SK-N-SH (cell line): ENCODE results near the gene WWTR1. TPM values are rescaled to one million over a fixed set of nuclear protein-coding genes. Genes with fewer than 3 reads are reported as not detected.

ENCODE experiments used
- CTCF ChIA-PET: fragments of 300-600, 350-600 bp; formaldehyde crosslinking; extraction: SDS; loops from one replicate; lab custom pipeline; 2021; lab: Yijun Ruan, JAX
- POLR2A ChIA-PET: fragments of 350-600 bp; sonication (Branson Sonifier 250); formaldehyde crosslinking; extraction: SDS; loops from one replicate; lab custom pipeline; 2020; ENCODE audit warnings: antibody characterized with exemption, inconsistent platforms; lab: Yijun Ruan, JAX
- DNase-seq: peaks from one replicate; pipeline ENCODE4 v3.0.0; 2012
- H2AFZ ChIP-seq: fragments of 200-600 bp; sonication (generic); 2 replicates; pipeline ENCODE4 v1.8.1; 2016; ENCODE audit warnings: antibody characterized with exemption, mild to moderate bottlenecking, low read depth
- H3F3A ChIP-seq: fragments of 200-600 bp; sonication (generic); replicated peaks from 2 replicates; pipeline ENCODE3; 2016; ENCODE audit warnings: antibody characterized with exemption, mild to moderate bottlenecking; ENCODE audit not compliant: insufficient read depth
- H3K27ac ChIP-seq, 2 experiments: fragments of 200-500 bp in 1 of 2; fragments of 200-600 bp in 1 of 2; sonication (Bioruptor generic) in 1 of 2; sonication (generic), shearing (Covaris generic) in 1 of 2; 2 replicates each; pipeline versions ENCODE4 v1.5.1 to v1.6.1; 2014 to 2016; ENCODE audit warnings: low read depth in 2 of 2, inconsistent platforms in 1 of 2, low read length in 1 of 2, mild to moderate bottlenecking in 1 of 2, mixed read lengths in 1 of 2
- H3K27me3 ChIP-seq: fragments of 200-600 bp; sonication (generic), shearing (Covaris generic); 2 replicates; pipeline ENCODE4 v1.6.1; 2016; ENCODE audit warnings: mixed run types; ENCODE audit not compliant: insufficient read depth
- H3K36me3 ChIP-seq, 2 experiments: fragments of 200-500 bp in 1 of 2; fragments of 200-600 bp in 1 of 2; sonication (Bioruptor generic) in 1 of 2; sonication (generic) in 1 of 2; replicated peaks in 1 of 2; 2 replicates each; pipeline versions ENCODE3 to v1.5.1; 2014 to 2016; ENCODE audit warnings: low read length in 1 of 2, mild to moderate bottlenecking in 1 of 2; ENCODE audit not compliant: insufficient read depth in 2 of 2, control insufficient read depth in 1 of 2
- H3K4me1 ChIP-seq, 2 experiments: fragments of 200-500 bp in 1 of 2; fragments of 200-600 bp in 1 of 2; sonication (Bioruptor generic) in 1 of 2; sonication (generic), shearing (Covaris generic) in 1 of 2; 2 replicates each; pipeline versions ENCODE4 v1.5.1 to v1.6.1; 2014 to 2016; ENCODE audit warnings: low read depth in 1 of 2, low read length in 1 of 2, mixed run types in 1 of 2; ENCODE audit not compliant: insufficient read depth in 2 of 2, control insufficient read depth in 1 of 2
- H3K4me2 ChIP-seq: fragments of 200-600 bp; sonication (generic), shearing (Covaris generic); 2 replicates; pipeline ENCODE4 v1.6.1; 2017; ENCODE audit warnings: mixed run types
- H3K4me3 ChIP-seq, 2 experiments: fragments of 200-500 bp in 1 of 2; fragments of 200-600 bp in 1 of 2; sonication (Bioruptor generic) in 1 of 2; sonication (generic), shearing (Covaris generic) in 1 of 2; 2 replicates each; pipeline versions ENCODE4 v1.5.1 to v1.8.1; 2014 to 2016; ENCODE audit warnings: low read depth in 2 of 2, inconsistent platforms in 1 of 2, low read length in 1 of 2, mild to moderate bottlenecking in 1 of 2, mixed read lengths in 1 of 2, moderate library complexity in 1 of 2
- H3K79me2 ChIP-seq: fragments of 200-600 bp; sonication (generic); 2 replicates; pipeline ENCODE4 v1.8.1; 2017; ENCODE audit warnings: mild to moderate bottlenecking; ENCODE audit not compliant: insufficient read depth
- H3K9ac ChIP-seq: fragments of 200-600 bp; sonication (generic); 2 replicates; pipeline ENCODE4 v1.6.1; 2017; ENCODE audit warnings: mixed run types
- H3K9me2 ChIP-seq: fragments of 200-600 bp; sonication (generic); 2 replicates; pipeline ENCODE4 v1.6.1; 2017; ENCODE audit warnings: mixed run types
- H3K9me3 ChIP-seq: fragments of 200-600 bp; sonication (generic); 2 replicates; pipeline ENCODE4 v1.6.1; 2017; ENCODE audit warnings: mixed run types, mild to moderate bottlenecking, moderate library complexity
- H4K20me1 ChIP-seq: fragments of 200-600 bp; sonication (generic); 2 replicates; pipeline ENCODE4 v1.6.1; 2017; ENCODE audit warnings: mild to moderate bottlenecking, mixed run types; ENCODE audit not compliant: insufficient read depth
- CHD2 ChIP-seq: fragments of 150-350 bp; IDR thresholded peaks from 2 replicates; pipeline ENCODE4 v1.6.1; 2018; ENCODE audit warnings: low read length; ENCODE audit not compliant: partially characterized antibody
- ELF1 ChIP-seq: IDR thresholded peaks from 2 replicates; pipeline ENCODE4 v1.4.0; 2012
- EP300 ChIP-seq, 2 experiments: IDR thresholded peaks; 2 replicates each; pipeline versions ENCODE4 v1.4.0 to v1.6.1; 2012; ENCODE audit warnings: borderline replicate concordance in 1 of 2, low read depth in 1 of 2, low read length in 1 of 2
- EZH2phosphoT487 ChIP-seq: fragments of 200-600 bp; sonication (generic); IDR thresholded peaks from 2 replicates; pipeline ENCODE4 v1.6.1; 2017; ENCODE audit warnings: low read depth, mixed run types, mild to moderate bottlenecking, antibody characterized with exemption, moderate library complexity, borderline replicate concordance
- FOSL2 ChIP-seq: IDR thresholded peaks from 2 replicates; pipeline ENCODE4 v1.4.0; 2012; ENCODE audit warnings: low read depth, mild to moderate bottlenecking, moderate library complexity, borderline replicate concordance
- FOXM1 ChIP-seq: IDR thresholded peaks from 2 replicates; pipeline ENCODE4 v1.4.0; 2012; ENCODE audit warnings: low read depth, mild to moderate bottlenecking
- GATA2 ChIP-seq: sonication (generic); formaldehyde crosslinking; IDR thresholded peaks from 2 replicates; pipeline ENCODE4 v1.5.0; 2020; ENCODE audit warnings: mild to moderate bottlenecking, missing genetic modification reagents
- JUND ChIP-seq: IDR thresholded peaks from 2 replicates; pipeline ENCODE4 v1.4.0; 2012
- MEF2A ChIP-seq: IDR thresholded peaks from 2 replicates; pipeline ENCODE4 v1.4.0; 2012; ENCODE audit warnings: low read depth, borderline replicate concordance
- NFIC ChIP-seq: IDR thresholded peaks from 2 replicates; pipeline ENCODE4 v1.4.0; 2012; ENCODE audit warnings: borderline replicate concordance
- NRF1 ChIP-seq: IDR thresholded peaks from 2 replicates; pipeline ENCODE4 v1.6.1; 2012; ENCODE audit warnings: low read depth, mild to moderate bottlenecking, low read length
- POLR2AphosphoS5 ChIP-seq: IDR thresholded peaks from 2 replicates; pipeline ENCODE4 v1.6.1; 2012; ENCODE audit warnings: low read depth, low read length
- RAD21 ChIP-seq: IDR thresholded peaks from 2 replicates; pipeline ENCODE4 v1.6.1; 2012; ENCODE audit warnings: mild to moderate bottlenecking, low read length
- RFX5 ChIP-seq: IDR thresholded peaks from 2 replicates; pipeline ENCODE4 v1.6.1; 2012; ENCODE audit warnings: mild to moderate bottlenecking, improper control_type of control experiment, low read length
- RXRA ChIP-seq: IDR thresholded peaks from 2 replicates; pipeline ENCODE4 v1.4.0; 2012; ENCODE audit warnings: low read depth, mild to moderate bottlenecking, borderline replicate concordance
- SIN3A ChIP-seq: IDR thresholded peaks from 2 replicates; pipeline ENCODE4 v1.6.1; 2012; ENCODE audit warnings: low read depth, mild to moderate bottlenecking, low read length, moderate library complexity, borderline replicate concordance
- TAF1 ChIP-seq: IDR thresholded peaks from 2 replicates; pipeline ENCODE4 v1.6.1; 2012; ENCODE audit warnings: low read depth, mild to moderate bottlenecking, low read length, moderate library complexity, borderline replicate concordance
- TCF12 ChIP-seq: IDR thresholded peaks from 2 replicates; pipeline ENCODE4 v1.4.0; 2012
- YY1 ChIP-seq: IDR thresholded peaks from 2 replicates; pipeline ENCODE4 v1.4.0; 2012; ENCODE audit warnings: low read depth, mild to moderate bottlenecking
- WGBS: methylation state at CpG from one replicate; pipeline ENCODE4 v1.1.6; 2017; ENCODE audit warnings: low lambda C conversion rate; 5-methylcytosine and 5-hydroxymethylcytosine counted together
- polyA plus RNA-seq, 3 experiments: library from polyadenylated mRNA; depleted of rRNA; stranded (reverse); fragments of >200 nt; gene quantifications; 2 replicates each; pipeline ENCODE4 v1.2.3, GENCODE V29; 2012
- TF ChIP-seq, protein P1 (sequence below): IDR thresholded peaks from 2 replicates; pipeline ENCODE4; 2012
- TF ChIP-seq, protein P2 (sequence below): IDR thresholded peaks from 2 replicates; pipeline ENCODE4 v1.4.0; 2012; ENCODE audit warnings: low read depth, borderline replicate concordance
- TF ChIP-seq, protein P3 (sequence below): fragments of 150-350 bp; IDR thresholded peaks from 2 replicates; pipeline ENCODE4 v1.6.1; 2017; ENCODE audit warnings: antibody characterized with exemption, low read length, low read depth, borderline replicate concordance
- TF ChIP-seq, protein P4 (sequence below): IDR thresholded peaks from 2 replicates; pipeline ENCODE4 v1.4.0; 2012; ENCODE audit warnings: low read depth
- TF ChIP-seq, protein P5 (sequence below): IDR thresholded peaks from 2 replicates; pipeline ENCODE4 v1.6.1; 2012; ENCODE audit warnings: mild to moderate bottlenecking, low read depth, low read length, moderate library complexity
- TF ChIP-seq, protein P6 (sequence below): fragments of 200-600 bp; sonication (generic); IDR thresholded peaks from 2 replicates; pipeline ENCODE4 v1.6.1; 2017; ENCODE audit warnings: antibody characterized with exemption, mild to moderate bottlenecking, moderate library complexity

Gene WWTR1
- polyA plus RNA-seq, 1 of the 3 experiments (the other 2 are of a cell fraction): 60.6 TPM

DNA sequence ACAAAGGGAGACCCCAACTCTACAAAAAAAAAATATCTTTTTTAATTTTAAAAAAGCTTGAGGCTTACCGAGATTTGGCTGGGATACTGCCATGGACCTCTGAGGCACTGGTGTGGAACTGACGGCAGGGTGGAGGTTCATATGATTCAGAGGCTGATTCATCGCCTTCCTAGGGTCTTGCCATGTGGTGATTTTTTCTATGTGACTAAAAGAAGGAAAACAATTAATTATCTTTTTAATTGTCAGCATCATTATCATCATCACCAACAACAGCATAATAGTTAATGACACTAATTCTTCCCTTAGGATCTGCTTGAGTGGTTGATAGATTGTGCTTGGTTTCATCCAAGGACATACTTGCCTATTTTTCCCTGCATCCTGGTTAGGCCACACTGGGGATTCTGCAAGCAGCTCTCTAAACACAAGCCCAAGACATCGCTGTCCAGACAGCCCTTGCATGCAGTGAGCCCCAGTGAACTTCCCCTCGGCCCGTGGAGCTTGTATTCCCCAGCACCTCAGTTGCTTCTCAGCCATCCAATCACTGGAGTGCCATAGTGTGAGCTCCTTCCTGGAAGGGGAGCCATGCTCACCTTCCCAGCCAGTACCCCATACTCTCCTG lies 84.9 kb downstream of the WWTR1 start:
- peaks cover 49% of the 10 kb centered on the region for H3F3A ChIP-seq

More for the DNA sequence above, 84.9 kb downstream of the WWTR1 start:
- Histone ChIP-seq H3K36me3 (peaks cover 6 to 28% of the 10 kb centered on the region in 2 experiments), H3K27me3 (no peaks in the 10 kb centered on the region)
- no peak for TF ChIP-seq ELF1
- no peak for TF ChIP-seq TAF1
- TF ChIP-seq, protein P1, sequence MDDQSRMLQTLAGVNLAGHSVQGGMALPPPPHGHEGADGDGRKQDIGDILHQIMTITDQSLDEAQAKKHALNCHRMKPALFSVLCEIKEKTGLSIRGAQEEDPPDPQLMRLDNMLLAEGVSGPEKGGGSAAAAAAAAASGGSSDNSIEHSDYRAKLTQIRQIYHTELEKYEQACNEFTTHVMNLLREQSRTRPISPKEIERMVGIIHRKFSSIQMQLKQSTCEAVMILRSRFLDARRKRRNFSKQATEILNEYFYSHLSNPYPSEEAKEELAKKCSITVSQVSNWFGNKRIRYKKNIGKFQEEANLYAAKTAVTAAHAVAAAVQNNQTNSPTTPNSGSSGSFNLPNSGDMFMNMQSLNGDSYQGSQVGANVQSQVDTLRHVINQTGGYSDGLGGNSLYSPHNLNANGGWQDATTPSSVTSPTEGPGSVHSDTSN: peak; percentile 85
- TF ChIP-seq FOSL2: peak; percentile 96
- TF ChIP-seq EZH2phosphoT487: no peak
- TF ChIP-seq CHD2: no peak
- TF ChIP-seq POLR2AphosphoS5: peak; percentile 40; the same call in 1 of the 2 replicates
- peak; percentile 10 to 63; a peak in 1 of 4 replicates for TF ChIP-seq EP300 (IDR thresholded peaks at IDR 0.05; ENCODE audit: borderline replicate concordance in 1 of 2, low read depth in 1 of 2, low read length in 1 of 2)
- no peak for TF ChIP-seq MEF2A
- TF ChIP-seq NRF1: no peak
- TF ChIP-seq, protein P2, sequence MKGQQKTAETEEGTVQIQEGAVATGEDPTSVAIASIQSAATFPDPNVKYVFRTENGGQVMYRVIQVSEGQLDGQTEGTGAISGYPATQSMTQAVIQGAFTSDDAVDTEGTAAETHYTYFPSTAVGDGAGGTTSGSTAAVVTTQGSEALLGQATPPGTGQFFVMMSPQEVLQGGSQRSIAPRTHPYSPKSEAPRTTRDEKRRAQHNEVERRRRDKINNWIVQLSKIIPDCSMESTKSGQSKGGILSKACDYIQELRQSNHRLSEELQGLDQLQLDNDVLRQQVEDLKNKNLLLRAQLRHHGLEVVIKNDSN: 0 out of 2 replicates have a peak, but pooled peaks have one; percentile 2
- TF ChIP-seq, protein P3, sequence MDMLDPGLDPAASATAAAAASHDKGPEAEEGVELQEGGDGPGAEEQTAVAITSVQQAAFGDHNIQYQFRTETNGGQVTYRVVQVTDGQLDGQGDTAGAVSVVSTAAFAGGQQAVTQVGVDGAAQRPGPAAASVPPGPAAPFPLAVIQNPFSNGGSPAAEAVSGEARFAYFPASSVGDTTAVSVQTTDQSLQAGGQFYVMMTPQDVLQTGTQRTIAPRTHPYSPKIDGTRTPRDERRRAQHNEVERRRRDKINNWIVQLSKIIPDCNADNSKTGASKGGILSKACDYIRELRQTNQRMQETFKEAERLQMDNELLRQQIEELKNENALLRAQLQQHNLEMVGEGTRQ: no peak
- TF ChIP-seq, protein P4, sequence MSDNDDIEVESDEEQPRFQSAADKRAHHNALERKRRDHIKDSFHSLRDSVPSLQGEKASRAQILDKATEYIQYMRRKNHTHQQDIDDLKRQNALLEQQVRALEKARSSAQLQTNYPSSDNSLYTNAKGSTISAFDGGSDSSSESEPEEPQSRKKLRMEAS: peak; percentile 72
- no peak for TF ChIP-seq RAD21
- TF ChIP-seq NFIC: peak; percentile 64; the same call in 1 of the 2 replicates
- no peak for TF ChIP-seq YY1
- peak; percentile 83 for TF ChIP-seq TCF12
- TF ChIP-seq, protein P5, sequence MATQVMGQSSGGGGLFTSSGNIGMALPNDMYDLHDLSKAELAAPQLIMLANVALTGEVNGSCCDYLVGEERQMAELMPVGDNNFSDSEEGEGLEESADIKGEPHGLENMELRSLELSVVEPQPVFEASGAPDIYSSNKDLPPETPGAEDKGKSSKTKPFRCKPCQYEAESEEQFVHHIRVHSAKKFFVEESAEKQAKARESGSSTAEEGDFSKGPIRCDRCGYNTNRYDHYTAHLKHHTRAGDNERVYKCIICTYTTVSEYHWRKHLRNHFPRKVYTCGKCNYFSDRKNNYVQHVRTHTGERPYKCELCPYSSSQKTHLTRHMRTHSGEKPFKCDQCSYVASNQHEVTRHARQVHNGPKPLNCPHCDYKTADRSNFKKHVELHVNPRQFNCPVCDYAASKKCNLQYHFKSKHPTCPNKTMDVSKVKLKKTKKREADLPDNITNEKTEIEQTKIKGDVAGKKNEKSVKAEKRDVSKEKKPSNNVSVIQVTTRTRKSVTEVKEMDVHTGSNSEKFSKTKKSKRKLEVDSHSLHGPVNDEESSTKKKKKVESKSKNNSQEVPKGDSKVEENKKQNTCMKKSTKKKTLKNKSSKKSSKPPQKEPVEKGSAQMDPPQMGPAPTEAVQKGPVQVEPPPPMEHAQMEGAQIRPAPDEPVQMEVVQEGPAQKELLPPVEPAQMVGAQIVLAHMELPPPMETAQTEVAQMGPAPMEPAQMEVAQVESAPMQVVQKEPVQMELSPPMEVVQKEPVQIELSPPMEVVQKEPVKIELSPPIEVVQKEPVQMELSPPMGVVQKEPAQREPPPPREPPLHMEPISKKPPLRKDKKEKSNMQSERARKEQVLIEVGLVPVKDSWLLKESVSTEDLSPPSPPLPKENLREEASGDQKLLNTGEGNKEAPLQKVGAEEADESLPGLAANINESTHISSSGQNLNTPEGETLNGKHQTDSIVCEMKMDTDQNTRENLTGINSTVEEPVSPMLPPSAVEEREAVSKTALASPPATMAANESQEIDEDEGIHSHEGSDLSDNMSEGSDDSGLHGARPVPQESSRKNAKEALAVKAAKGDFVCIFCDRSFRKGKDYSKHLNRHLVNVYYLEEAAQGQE: no peak
- TF ChIP-seq RXRA: 0 out of 2 replicates have a peak, but pooled peaks have one; percentile 26
- TF ChIP-seq GATA2 (CRISPR knock-in tag): no peak
- no peak for TF ChIP-seq FOXM1
- peak; percentile 90 for TF ChIP-seq JUND
- no peak for TF ChIP-seq SIN3A
- TF ChIP-seq, protein P6, sequence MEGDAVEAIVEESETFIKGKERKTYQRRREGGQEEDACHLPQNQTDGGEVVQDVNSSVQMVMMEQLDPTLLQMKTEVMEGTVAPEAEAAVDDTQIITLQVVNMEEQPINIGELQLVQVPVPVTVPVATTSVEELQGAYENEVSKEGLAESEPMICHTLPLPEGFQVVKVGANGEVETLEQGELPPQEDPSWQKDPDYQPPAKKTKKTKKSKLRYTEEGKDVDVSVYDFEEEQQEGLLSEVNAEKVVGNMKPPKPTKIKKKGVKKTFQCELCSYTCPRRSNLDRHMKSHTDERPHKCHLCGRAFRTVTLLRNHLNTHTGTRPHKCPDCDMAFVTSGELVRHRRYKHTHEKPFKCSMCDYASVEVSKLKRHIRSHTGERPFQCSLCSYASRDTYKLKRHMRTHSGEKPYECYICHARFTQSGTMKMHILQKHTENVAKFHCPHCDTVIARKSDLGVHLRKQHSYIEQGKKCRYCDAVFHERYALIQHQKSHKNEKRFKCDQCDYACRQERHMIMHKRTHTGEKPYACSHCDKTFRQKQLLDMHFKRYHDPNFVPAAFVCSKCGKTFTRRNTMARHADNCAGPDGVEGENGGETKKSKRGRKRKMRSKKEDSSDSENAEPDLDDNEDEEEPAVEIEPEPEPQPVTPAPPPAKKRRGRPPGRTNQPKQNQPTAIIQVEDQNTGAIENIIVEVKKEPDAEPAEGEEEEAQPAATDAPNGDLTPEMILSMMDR: no peak
- TF ChIP-seq RFX5: no peak
- TF ChIP-seq, all 33 proteins: peak for 10
- Histone ChIP-seq H3K9me2 (no peaks in the 10 kb centered on the region), H3K27ac (peak overlapping the region in 1 of 2 experiments; percentile 100; a peak in 2 of 4 replicates), H3K4me1 (peaks cover 13 to 61% of the 10 kb centered on the region in 2 experiments), H3K9ac (no peak overlapping the region; the same call in 1 of the 2 replicates), H2AFZ (no peak overlapping the region), H3K79me2 (peaks cover 70% of the 10 kb centered on the region), H3K4me2 (peak overlapping the region; percentile 43; the same call in 1 of the 2 replicates), H3K9me3 (no peaks in the 10 kb centered on the region), H3K4me3 (no peak overlapping the region), H4K20me1 (no peaks in the 10 kb centered on the region)
- WGBS: 32% methylated on average over 6 of the region's 6 CpGs
- CTCF ChIA-PET: interaction anchor here (1.1 kb wide), 1 partner anchor 145 kb away, joined by 3 read pairs; no protein-coding TSS in a partner anchor
- POLR2A ChIA-PET: no interaction called here
- DNase-seq: no peak
